Measurements from ENCODE around the gene TMEM52.

Gene TMEM52

DNA sequence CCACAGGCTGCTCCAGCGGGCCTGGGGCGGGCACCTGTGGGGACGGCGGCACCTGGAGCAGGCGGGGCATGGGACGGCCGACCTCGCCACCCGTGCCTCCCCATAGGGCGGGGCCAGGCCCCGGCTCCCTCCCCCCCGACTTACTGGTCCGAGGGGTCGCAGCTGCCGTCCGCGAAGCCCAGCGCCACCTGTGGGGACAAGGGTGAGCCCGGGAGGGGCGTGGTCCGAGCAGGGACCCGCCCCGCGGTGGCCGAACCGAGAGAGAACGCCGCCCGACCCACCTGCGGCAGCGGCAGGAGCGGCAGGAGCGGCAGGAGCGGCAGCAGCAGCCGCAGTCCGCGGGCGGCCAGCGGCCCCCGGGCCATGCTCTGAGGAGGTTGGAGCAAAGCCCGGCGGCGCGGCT, at the start of gene TMEM52:
TSS of gene TMEM52 (minus strand) at position 379 of the 403 bp plus-strand sequence. CDS start at position 365, 14 bp downstream.
- no peak for DNase-seq

DNA sequence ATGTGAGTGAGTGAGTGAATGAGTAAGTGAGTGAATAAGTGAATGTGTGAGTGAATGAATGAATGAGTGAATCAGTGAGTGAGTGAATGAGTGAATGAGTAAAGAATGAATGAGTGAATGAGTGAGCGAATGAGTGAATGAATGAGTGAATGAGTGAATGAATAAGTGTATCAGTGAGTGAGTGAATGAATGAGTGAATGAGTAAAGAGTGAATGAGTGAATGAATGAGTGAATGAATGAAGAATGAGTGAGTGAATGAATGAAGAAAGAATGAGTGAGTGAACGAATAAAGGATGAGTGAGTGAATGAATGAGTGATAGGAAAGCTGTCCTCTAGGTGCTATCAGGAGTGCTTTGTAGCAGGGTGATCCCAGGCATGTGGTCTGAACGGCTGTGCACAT, 48.8 kb upstream of the TMEM52 start:
- no peak for DNase-seq

DNA sequence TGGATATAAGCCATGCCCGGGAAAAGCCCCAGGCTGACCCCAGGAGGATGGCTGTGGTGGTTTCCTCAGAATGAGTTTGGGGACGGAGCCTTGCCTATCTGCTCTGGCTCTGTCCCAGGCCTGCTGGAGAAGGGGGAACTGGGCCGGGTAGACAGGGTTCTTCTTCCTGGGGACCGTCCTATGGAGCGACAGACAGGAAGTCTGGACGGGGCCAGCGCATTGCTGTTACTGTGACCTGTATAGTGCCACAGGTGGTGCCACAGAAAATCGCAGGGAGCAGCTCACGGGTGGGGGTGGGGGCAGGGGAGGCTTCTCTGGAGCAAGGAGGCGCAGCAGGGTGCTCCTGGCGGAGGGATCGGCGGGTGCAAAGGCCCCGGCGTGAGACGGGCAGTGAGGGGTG, 48.1 kb upstream of the TMEM52 start:
- no peak for DNase-seq

DNA sequence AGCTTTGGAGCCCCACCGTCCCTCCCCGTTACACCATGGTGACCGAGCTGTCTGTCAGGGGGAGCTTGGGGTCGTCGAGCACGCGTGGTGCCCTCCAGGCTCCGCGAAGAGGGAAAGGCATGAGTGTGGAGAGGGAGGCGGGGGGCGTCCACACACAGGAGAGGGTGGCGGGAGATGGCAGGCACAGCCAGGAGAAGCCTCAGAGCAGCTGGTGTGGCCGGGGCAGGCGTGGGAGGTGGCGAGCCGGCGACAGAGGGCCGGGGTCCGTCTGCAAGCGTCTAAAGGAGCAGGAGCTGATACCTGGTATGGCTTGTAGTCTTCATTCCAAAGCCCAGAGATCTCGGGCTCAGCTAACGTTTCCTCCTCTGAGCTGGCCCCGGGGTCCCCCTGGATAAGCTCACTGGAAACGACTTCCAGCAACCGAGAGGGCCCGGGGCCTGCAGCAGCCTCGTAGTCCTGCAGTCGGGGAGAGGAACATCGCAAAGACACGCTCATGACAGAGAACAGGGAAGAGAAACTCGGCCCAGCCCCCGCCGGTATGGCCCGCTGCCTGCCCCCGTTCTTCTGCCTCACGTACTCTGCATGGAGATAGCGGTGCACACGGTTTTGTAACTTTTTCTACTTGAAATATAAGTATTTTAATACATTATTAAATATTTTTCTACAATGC, 47.1 kb upstream of the TMEM52 start:
- DNase-seq: no peak

DNA sequence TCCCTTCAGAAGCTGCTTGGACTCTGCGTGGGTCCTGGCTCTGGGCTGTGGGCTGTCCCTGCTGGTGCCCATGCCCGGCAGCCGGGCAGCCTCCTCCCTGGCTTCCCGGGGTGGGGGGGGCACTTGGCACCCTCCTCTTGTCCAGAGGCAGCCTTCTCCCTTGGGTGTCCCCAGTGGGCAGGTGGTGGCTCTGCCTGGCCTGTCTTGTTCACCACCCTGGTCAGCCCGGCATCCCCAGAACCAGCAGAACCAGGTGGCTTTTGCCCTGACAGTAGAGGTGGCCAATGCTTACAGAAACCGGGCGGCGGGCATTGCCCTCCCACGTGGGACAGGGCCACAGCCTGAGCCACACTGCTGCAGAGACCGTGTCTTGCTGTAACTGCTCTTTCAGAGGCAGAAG, 46.5 kb upstream of the TMEM52 start:
- DNase-seq: no peak

DNA sequence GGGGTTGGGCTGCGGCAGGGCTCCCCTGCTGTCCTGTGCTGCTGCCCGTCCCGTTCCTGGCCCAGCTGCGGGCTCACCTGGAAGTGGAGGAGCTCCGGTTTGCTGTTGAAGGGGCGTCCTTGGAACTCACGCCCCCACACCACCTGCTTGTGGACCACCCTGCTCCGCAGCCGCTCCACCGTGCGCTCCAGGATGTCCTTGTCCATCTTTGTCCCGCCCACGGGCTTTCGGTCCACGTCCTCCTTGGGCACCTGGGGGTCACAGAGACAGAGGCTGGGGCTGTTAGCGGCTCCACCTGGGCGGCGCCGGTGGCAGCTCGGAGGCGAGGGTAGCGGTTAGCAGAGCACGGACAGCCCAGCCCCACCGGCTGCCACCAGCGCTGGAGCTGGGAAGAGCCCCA, 45.7 kb upstream of the TMEM52 start:
- DNase-seq: no peak

DNA sequence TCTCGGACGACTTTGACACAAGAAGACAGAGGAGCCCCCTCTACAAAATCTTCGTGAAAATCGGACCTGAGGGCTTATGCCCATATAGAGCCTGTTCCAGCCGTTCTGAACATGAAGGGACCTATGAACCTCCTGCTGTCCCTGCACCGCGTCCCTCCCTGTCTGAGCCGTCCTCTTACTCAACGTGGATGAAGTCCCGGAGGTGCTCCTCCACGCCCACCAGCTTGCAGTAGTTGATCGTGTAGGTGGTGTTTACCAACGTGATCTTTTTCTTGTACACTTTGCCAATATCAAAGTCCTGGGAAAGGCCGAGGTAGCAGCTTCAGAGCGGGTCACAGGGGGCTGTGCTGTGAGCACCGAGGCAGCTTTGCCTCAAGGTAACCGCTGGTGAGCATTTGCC, 44.5 kb upstream of the TMEM52 start:
- DNase-seq: no peak

DNA sequence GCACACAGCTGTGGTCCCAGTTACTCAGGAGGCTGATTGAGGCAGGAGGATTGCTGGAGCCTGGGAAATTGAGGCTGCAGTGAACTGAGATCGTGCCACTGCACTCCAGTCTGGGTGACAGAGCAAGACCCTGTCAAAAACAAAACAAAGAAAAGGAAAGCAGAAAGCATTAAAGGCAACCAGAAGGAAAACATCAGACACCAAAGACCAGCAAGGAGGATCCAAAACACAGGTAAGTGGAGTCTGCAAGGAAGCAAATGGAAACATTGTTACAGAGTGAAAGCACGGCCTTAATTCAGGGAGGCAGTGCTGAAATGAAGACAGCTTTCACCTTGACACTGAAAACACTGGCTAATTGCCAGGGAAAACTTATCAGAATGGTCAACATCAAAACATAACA, 43.7 kb upstream of the TMEM52 start:
- DNase-seq: no peak

DNA sequence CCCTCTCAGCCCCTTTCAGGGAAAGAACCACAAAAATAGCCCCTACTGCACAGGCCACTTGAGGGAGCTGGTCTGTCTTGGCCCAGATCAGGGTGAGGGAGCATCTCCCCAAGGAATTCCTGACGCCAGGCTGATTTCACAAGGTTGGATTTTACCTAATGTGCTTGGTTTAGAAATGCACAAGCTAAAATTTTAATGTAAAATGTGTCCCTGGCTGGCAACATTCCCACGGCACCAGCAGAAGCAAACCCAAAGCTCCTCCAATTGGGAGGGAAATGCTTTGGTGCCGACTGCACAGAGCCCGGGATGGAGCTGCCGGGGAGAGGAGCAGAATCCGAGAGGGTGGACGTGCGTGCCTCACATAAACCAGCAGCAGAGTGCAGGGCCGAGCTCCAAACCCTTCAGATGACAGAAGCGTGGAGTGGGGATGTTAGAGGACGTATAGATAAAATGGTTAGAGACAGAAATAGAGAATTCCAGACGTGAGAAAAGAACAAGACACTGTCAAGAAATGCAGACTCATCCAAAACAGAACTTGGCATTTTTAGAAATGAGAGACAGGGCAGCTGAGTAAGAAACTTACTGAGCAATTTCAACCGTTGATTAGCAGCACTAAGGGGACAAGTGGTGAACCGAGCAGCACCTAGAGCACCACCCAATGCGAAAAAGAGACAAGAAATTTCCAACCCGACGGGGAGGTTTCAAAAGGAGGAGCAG, 41.6 kb upstream of the TMEM52 start:
- no peak for DNase-seq

DNA sequence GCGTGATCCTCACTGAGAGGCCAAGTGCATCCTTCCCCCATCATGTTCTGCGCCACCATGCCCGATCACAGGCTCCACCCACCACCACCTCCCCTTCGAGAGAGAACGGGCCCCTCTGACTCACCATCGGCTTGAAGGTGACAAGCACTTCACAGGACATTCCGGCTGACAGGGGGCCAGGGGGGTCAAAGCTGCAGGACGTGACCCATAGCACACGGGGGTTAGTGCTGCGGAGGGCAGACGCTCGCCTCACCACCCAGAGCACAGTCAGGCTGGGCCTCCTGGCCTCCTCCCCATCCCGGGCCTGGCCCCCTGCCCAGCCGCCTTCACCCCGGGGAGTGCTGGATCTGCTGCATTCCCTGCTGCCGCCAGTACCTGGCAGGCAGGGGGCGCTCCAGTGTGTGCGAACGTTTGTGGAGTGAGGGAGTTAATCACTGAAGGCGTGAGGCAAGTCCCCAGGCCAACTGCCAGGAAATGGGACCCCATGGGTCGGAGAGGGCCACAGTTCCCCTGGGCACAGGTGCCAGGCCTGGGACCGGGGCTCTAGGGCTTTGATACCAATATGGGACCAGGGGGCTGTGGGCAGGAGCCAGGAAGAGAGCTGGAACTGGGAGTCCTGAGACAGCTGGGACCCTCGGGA, 40.9 kb upstream of the TMEM52 start:
- peak; percentile 18 to 49 for DNase-seq

DNA sequence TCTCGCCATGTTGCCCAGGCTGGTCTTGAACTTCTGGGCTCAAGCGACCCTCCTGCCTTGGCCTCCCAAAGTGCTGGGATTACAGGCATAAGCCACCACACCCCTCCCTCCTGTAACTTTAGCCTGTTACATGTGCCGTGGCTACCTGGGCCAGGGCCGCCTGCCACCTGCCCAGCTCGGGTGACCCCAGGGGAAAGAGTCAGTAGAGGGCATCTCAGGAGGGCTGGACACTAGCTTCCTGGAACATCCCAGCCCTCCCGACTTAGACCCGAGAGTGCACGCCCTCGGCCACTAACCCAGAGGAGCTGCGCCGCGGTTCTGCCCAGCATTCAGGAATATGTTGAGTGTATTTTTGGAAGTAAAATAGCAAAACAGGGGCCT, 40.4 kb upstream of the TMEM52 start:
- DNase-seq: no peak

DNA sequence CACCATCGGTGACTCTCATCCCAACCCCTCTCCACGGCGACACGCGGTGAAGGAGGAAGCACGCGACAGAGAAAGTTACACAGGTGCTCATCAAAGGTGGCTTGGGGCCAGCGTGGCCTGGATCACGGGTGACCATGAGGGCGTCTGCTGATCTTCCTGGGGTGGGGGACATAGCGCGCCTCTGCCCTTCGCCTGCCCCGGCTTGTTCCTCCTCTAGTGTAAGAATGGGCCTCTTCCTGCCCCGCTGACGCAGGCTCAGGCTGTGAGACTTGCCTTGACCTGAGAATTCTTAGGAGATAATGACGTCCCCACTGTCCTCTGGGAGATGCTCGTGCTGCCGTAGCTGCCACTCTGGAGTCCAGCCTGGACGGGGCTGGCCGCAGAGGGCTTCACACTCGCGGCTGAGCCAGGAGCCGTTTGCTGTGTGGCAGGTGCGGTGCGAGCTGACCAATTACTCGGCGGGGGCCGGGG, 39.0 kb upstream of the TMEM52 start:
- no peak for DNase-seq

DNA sequence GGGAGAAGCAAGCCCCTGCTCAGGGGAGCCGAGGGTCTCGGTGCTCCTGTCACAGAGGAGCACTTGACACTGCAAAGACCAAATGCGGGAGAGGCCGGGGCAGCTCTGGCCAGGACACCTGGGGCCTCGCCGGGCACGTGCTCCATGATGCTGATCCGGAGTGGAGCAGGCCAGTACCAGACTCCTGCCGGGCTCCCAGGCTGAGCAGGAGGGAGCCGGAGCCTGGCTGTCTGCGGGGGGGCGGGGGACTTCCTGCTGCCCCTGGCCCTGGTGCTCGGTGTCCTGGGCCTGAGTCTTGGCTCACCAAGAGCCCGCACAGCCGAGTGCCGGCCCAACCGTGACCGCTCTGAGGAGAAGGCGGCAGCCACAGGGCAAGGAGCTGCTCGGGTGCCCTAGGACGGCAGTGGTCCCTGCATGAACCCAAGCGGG, 38.5 kb upstream of the TMEM52 start:
- DNase-seq: no peak

DNA sequence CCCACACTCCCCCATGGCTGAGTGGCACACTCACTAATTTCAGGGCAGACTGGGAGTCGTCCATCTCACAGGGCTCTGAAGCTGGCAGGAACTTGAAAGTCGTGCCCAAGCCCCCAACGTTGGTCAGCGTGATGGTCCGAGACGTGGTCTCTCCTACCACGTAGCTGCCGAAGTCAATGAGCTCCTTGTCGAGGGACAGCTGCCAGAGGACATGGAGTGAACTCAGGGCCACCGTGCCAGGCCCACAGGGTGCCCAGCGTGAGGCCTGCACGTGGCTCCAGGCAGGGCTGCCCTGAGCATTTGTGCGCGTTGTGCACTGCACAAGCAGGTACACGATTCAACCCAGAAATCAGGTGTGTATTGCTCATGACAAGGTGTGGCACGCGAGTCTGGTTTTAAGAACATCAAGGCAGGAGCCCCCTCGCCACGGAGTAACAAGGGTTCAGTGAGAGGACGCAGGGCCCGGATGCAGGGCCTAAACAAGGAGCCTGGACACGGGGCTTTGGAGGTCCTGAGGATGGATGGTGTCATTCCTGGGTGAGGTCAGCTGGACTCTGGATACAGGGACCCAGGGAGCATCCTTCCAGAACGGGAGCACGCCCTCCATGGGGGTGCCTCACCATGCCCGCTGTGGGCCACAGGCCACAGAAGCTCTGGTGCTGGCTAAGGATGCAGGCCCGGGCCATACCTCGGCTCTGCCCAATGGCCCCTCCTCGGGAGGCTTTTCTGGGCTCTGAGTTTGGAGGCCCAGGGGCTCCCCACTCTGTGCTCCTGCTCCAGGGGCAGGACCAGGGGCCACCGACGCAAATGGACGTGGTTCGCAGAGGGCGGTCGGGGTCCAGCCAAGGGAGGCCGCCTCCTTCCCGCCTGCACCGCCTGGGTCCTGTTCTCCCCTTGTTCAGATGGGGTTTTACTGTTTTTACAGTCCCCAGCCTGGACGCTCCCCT, 37.8 kb upstream of the TMEM52 start:
- no peak for DNase-seq

DNA sequence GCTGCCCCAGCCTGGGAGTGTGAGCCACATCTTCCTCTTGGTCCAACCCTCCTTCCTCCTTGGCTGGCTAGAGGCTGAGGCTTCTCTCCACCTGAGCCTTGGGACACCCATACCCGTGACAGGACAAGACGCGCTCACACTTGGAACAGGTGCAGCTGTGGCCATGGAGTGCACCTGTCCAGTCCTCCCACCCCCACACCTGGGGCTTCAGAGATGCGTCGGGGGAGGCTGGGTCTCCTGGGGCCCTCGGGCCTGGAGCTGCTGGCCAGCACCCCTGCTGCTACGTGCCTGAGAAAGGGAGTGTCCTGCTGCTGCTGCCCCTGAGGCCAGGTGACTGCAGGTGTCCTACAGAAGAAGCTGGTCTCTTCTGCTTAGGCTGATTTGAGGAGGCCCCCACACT, 37.0 kb upstream of the TMEM52 start:
- no peak for DNase-seq

DNA sequence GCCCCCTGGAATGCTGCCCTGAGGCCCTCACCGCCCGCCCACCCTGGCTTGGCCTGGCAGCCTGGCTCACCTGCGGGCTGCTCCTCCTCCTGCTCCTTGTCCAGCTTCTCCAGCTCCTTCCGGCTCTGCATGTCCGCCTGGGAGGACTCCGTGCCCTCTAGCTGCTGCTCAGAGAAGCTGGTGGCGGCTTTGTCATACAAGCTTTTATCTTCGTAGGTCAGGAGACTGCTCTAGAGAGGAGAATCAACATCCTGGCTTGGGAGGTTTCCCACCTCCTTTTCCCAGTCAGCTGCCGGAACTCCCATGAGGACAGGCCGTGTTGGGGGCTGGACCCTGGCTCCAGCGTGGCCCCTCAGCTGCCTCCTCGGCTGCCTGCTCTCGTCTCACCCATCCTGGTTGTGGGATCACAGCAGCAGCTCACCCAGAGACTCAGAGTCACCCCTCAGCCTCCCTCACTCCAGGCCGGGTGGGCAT, 36.6 kb upstream of the TMEM52 start:
- no peak for DNase-seq

DNA sequence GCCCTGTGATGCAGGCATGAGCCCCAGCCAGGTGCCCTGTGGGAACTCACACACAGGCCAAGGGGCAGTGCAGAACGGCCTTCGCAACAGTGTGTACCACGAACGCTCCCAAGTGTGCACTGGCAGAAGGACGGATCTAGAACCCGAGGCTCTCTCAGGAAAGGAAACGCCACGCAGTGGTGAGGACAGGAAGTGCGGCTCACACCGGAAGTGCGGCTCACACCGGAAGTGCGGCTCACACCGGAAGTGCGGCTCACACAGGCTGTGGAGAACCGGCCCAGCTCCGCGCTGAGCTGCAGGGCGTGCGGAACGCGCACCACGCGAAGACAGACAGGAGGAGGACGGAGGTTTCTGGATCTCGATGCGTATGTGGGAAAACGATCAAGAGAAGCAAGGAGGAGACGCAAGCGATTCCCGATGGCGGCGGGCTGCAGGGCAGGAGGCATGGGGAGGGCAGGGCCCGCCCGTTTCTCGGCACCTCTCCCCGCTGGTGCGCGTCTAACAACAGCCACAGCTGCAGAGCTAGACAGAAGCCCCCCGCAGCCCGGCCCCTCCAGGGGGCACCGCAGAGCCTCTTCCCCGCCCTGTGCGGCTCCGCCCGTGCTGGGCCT, 35.9 kb upstream of the TMEM52 start:
- no peak for DNase-seq

DNA sequence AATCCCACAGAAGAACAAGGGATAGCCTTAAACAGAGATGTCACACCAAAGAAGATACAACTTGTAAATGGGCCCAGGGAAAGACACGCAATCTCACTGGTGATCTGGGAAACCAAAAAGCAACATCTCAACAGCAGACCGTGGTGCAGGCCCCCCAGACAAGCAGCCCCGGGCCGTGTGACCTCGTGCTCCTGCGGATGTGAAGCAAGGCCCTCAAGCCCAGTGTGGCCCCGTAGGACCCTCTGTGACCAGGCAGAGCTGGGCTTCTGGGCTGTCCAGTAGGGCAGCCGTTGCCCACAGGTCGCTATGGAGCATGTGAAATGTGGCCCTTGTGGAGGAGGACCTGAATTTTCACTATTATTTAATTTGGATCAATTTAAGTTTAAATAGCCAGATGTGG, 34.9 kb upstream of the TMEM52 start:
- DNase-seq: no peak

DNA sequence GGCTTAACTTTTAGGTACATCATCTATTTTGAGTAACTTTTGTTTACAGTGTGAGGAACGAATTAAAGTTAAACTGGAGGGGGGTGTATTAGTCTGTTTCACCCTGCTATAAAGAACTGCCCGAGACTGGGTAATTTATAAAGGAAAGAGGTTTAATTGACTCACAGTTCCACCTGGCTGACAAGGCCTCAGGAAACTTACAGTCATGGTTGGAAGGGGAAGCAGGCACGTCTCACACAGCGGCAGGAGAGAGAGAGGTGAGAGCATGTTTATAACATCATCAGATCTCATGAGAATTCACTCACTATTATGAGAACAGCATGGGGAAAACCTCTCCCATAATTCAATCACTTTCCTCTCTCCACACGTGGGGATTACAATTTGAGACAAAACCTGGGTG, 31.9 kb upstream of the TMEM52 start:
- no peak for DNase-seq

DNA sequence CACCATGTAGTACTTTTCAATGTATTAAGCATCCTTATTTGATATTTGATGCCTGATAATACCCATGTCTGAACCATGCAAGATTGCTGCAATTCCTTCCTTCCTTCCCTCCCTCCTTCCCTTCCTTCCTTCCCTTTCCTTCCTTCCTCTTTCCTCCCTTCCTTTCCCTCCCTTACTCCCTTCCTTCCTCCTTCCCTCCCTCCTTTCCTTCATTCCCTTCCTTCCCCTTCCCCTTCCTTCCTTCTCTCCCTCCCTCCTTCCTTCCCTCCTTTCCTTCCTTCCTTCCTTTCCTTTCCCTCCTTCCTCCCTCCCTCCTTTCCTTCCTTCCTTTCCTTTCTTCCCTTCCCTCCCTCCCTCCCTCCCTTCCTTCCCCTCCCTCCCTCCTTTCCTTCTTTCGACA, 29.7 kb upstream of the TMEM52 start:
- DNase-seq: no peak

DNA sequence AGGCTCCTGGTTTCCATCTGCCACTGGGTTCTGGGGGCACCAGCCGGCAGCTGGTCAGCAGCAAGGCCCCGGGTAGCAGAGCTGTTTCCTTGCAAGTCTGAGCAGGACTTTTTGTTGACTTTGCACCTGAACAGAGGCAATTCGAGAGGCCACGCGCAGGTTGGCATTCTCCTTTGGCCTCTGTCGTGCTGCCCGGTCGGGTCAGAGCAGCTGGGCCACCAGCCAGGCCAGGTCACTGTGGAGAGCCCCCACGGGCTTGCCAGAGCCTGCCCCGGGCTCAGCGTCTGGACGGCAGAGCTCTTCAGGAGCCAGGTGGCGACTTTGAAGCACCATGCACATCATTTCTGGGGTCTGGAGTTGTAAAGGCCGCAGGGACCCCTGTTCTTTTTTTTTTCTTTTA, 28.4 kb upstream of the TMEM52 start:
- DNase-seq: no peak

DNA sequence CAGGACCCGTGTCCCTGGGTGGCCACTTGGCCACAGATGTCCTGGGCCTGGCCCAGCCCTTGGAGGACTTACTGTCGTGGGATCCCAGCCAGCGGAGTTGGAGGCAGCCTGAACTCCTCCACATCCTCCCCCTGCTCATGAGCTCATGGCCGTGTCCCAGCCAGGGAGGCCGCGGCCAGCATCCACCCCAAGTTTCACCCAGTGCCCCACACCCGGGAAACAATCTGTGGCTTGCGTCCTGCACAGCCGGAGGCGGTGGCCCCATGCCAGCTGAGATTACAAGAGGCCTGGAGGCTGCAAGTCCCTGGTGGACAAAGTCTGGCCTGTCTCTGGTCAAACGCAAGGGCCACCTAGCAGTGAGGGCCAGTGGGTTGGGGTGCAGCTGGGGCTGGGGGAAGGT, 27.5 kb upstream of the TMEM52 start:
- no peak for DNase-seq
